Endothelial cell (in vitro differentiated cells): Measurements from ENCODE around the gene KRT20. TPM values are rescaled to one million over a fixed set of nuclear protein-coding genes. Genes with fewer than 3 reads are reported as not detected.

ENCODE experiments used
- DNase-seq: peaks from one replicate; pipeline ENCODE4 v3.0.0; 2021; ENCODE audit warnings: low spot score
- H3K27ac Mint-ChIP-seq: one replicate; pipeline ENCODE4 v1.8.0; 2021; ENCODE audit warnings: mixed read lengths, inconsistent platforms; ENCODE audit not compliant: unreplicated experiment
- H3K27me3 Mint-ChIP-seq: one replicate; pipeline ENCODE4 v1.8.0; 2021; ENCODE audit warnings: mild to moderate bottlenecking, moderate library complexity, mixed read lengths, inconsistent platforms; ENCODE audit not compliant: unreplicated experiment
- H3K36me3 Mint-ChIP-seq: one replicate; pipeline ENCODE4 v1.8.0; 2021; ENCODE audit warnings: mild to moderate bottlenecking, low read depth, mixed read lengths, inconsistent platforms; ENCODE audit not compliant: unreplicated experiment
- H3K4me1 Mint-ChIP-seq: one replicate; pipeline ENCODE4 v1.8.0; 2021; ENCODE audit warnings: mild to moderate bottlenecking, mixed read lengths, inconsistent platforms; ENCODE audit not compliant: unreplicated experiment
- H3K4me3 Mint-ChIP-seq: one replicate; pipeline ENCODE4 v1.8.0; 2021; ENCODE audit warnings: mild to moderate bottlenecking, mixed read lengths, inconsistent platforms; ENCODE audit not compliant: unreplicated experiment
- H3K9me3 Mint-ChIP-seq: one replicate; pipeline ENCODE4 v1.8.0; 2021; ENCODE audit warnings: mixed read lengths, inconsistent platforms; ENCODE audit not compliant: unreplicated experiment
- CTCF ChIP-seq: fragments of 200-600 bp; sonication (generic); IDR thresholded peaks from one replicate; pipeline ENCODE4 v1.5.0; 2021; ENCODE audit warnings: antibody characterized with exemption; ENCODE audit not compliant: unreplicated experiment
- total RNA-seq: library from RNA; stranded (reverse); fragmentation: NEBNext Ultra II Directional; extraction: Animal tissue kit (Norgen Biotek cat#: 25700); gene quantifications from one replicate; pipeline ENCODE4 v1.2.1, GENCODE V29; 2021; ENCODE audit not compliant: unreplicated experiment

The KRT20 gene
- total RNA-seq, 1 donor from 2014 or later, result not detected

GRCh38 chr17:40873255-40873654 lies 11.8 kb downstream of the KRT20 start:
- Mint-ChIP-seq H3K9me3 (no peaks in the 10 kb centered on the region), H3K36me3 (no peaks in the 10 kb centered on the region), H3K4me1 (no peaks in the 10 kb centered on the region), H3K4me3 (no peak overlapping the region), H3K27ac (no peak overlapping the region), H3K27me3 (no peaks in the 10 kb centered on the region)
- no peak for DNase-seq
- TF ChIP-seq CTCF, result no peak

DNA sequence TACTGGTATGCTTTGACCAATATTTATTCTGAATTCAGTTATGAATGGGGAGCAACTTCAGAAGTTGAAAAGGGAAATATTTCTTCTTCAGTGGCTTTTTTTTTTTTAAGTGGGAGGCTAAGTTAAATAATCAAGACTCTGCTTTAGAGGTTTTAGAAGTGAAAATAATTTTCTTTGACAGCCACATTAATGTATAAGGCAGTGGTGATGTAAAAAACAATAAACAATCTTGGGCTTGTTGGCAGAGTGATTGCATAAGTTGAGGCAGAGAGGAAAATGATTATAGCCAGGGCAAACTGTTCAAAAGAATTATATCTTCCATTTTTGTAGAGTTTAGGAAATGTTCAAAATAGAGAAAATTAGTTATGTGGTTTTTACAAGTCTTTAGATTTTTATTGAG lies 12.6 kb downstream of the KRT20 start:
- Mint-ChIP-seq H3K36me3 (no peaks in the 10 kb centered on the region), H3K9me3 (no peaks in the 10 kb centered on the region), H3K27ac (no peak overlapping the region), H3K4me3 (no peak overlapping the region), H3K4me1 (no peaks in the 10 kb centered on the region), H3K27me3 (no peaks in the 10 kb centered on the region)
- DNase-seq, result no peak
- TF ChIP-seq CTCF, result no peak

- no peak for DNase-seq
- no peaks in the 10 kb centered on the region for H3K36me3 Mint-ChIP-seq
- H3K27me3 Mint-ChIP-seq, result no peaks in the 10 kb centered on the region
- no peak overlapping the region for H3K27ac Mint-ChIP-seq
- H3K9me3 Mint-ChIP-seq, result no peaks in the 10 kb centered on the region
- no peak overlapping the region for H3K4me3 Mint-ChIP-seq
- no peak for TF ChIP-seq CTCF
- H3K4me1 Mint-ChIP-seq, result no peaks in the 10 kb centered on the region
Measured at GRCh38 chr17:40871316-40871715, 13.7 kb downstream of the KRT20 start.

- Mint-ChIP-seq H3K4me1 (no peaks in the 10 kb centered on the region), H3K9me3 (no peaks in the 10 kb centered on the region), H3K4me3 (no peak overlapping the region), H3K27me3 (no peaks in the 10 kb centered on the region), H3K36me3 (no peaks in the 10 kb centered on the region), H3K27ac (no peak overlapping the region)
- TF ChIP-seq CTCF, result no peak
- no peak for DNase-seq
Measured at GRCh38 chr17:40870136-40870535, 14.9 kb downstream of the KRT20 start.

- no peak within 1 kb of the TSS for H3K4me3 Mint-ChIP-seq
- no peak for TF ChIP-seq CTCF
- no peaks in the 10 kb centered on the region for H3K4me1 Mint-ChIP-seq
- H3K36me3 Mint-ChIP-seq, result no peaks in the 10 kb centered on the region
- H3K27me3 Mint-ChIP-seq, result no peaks in the 10 kb centered on the region
- no peaks in the 10 kb centered on the region for H3K9me3 Mint-ChIP-seq
- DNase-seq, result no peak
- H3K27ac Mint-ChIP-seq, result no peak within 1 kb of the TSS
Measured at GRCh38 chr17:40866838-40867237, 18.2 kb downstream of the KRT20 start, which contains the start of gene KRT12. Gene KRT12, minus strand, starts transcription at chr17:40867223. Its CDS starts 37 bp downstream, at chr17:40867186.
